Anterior cingulate cortex (tissue), 58 donors: Measurements from ENCODE around the gene CCDC172.

ENCODE experiments used
- DNase-seq, 58 donors: peaks; one replicate each; lab custom pipeline; 2025; lab: John Stamatoyannopoulos, UW

CCDC172 gene, protein sequence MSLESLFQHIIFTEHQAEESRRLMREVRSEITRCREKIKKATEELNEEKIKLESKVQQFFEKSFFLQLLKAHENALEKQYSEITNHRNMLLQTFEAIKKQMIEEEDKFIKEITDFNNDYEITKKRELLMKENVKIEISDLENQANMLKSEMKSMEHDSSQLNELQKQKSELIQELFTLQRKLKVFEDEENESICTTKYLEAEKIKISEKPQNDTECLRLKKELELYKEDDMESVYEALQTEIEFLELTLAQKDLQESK

DNA sequence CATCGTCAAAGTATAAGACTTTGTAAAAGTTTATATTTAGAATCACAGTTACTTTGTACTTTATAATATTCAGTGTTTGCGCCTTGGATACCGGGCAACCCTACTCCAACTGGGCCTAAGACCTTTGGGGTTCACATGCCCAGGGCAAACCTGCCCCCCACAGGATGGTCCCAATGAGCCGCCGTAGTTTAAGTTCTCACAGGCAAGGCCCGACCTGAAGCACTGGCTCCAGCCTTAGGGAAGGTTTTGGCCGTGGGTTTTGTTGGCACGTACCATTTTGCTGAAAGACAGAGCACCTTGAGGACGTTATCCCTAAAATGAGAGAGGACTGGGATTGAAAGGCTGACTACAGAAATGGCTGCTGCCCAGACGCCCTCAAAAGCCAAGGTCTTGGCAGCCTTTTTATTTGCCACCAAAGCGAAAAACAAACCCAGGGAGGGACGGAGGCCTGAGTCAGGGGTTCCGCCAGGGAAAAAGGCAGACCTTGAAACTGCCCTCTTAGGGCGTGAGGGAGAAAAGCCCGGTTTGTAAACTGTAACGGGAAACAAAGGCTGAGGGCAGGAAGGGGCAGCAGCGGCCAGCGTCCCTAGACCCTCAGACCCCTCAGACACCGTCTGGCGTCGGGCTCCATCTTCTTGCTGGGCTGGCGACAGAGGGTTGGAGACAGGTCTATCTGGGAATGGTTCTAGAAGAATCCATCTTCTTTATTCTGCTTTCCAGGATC, at the start of gene CCDC172:
TSS of gene CCDC172 (plus strand) at position 222 of the 724 bp plus-strand sequence. CDS start 564 bp downstream, outside the sequence.
- no peak for DNase-seq

DNA sequence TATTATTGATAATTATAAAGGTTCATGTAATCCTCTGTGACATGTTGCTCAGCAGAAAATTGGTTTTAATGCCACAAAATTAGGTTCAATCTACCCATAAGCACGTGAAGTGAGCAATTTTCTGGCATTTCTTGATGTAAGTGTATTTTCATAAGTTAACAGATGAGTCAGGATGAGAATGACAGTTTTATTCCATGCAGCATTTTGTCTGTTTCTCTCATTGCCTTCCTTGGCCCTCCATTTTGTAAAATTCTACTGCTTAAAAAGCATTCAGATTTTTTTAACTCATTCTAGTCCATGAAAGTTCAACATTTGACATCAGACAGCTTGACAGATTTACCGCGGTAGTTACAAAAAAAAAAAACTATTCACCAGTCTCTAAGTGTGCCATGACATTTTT, 47.3 kb upstream of the CCDC172 start:
- no peak for DNase-seq

DNA sequence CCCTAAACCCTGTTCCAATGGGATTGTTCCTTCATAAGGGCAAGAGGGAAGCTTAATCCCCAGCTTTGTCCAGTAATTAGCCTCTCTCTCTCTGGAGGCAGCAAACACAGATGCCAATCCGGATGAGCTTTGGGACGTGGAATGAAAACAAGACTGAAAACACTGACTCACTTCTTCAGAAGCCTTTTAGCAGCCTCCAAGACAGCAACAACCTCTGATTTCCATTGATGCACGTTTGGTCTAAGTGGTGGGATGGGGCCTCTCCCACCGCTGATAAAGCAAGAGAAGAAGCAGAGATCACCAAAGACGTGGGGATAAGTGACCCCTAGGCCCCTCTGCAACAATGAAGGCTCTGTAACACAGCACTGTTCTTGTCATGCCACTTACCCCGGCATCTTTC, 45.4 kb upstream of the CCDC172 start:
- DNase-seq: no peak

DNA sequence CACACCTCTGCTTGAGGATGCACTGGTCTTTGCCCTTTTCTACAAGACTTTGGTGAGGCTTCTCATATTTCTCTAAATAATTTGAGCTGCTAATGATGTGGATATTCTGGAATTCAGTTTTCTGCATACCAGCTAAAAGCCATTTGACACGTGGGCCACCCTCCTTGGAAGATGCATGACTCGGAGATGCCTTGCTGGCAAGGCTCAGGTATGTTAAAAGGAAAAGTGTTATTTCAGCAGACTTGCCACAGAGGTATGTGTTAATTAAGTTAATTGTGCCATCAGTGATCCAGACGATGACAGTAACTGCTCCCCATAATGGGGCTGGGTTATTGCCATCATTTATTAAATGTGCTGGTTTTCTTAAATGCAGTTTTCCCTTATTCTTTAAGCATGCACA, 42.5 kb upstream of the CCDC172 start:
- DNase-seq: no peak

DNA sequence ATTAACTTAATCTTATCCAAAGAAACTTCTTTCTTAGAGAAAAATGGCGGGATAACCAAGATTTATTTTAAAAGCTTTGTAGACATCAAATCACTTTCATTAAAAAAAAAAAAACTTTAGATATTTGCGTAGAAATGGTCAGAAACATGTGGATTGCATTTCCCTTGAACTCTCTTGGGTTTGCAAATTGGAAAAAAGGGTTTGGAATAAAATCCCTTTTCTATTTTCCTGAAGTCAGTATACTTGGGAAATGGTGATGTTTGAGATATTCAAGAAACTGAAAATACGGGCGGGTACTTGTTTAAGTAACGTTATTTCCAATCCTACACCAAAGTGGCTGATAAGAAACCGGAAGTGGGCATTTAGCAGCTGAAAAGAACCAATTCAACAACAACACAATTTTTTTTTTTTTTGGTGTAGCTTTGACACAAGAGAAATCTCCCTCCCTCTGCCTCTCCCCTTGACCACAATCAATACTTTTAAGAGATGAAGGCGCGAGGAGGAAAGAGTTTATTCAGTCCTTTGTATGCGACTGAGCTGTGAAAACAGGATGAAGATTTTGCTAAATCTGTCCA, 37.5 kb upstream of the CCDC172 start:
- DNase-seq: no peak

DNA sequence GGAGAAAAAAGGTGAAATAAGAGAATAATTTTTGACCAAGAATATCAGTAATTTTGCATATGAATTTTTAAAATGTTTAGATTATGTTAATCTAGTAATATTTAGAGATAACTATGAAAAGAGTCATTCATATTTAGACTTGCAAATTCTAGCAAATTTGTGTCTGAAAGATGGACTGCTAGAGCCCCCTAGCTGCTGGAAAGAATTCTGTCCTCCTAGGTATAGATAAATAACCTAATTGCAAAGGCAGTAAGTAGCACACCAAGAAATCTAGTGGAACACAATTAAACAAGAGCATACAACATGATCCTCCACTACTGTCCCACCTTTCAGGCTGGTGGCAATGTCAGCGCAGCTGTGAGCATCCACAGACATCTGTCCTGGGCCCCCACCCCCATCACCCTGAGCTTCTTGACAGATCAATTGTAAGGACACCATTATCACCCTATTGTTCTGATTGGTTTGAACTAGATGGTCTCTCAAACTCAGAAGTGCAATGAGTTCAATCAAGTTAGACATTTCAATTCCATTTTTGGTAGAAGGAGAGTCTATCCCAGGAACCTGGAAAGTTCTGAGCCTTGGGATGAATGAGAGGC, 36.2 kb upstream of the CCDC172 start:
- DNase-seq: peak in 13 of 58 donors; percentile 4 to 57 (median 18)

DNA sequence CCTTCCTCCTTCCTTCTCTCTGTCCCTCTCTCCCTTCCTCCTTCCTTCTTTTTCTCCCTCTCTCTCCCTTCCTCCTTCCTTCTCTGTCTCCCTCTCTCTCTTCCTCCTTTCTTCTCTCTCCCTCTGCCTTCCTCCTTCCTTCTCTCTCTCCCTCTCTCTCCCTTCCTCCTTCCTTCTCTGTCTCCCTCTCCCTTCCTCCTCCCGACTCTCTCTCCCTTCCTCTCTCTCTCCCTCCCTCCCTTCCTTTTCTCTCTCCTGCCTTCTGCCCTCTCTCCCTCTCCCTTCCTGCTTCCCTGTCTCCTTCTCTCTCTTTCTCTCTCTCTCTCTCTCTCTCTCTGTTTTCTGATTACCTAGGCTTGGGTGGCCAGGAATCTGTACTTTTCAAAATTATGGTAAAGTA, 34.6 kb upstream of the CCDC172 start:
- no peak for DNase-seq

DNA sequence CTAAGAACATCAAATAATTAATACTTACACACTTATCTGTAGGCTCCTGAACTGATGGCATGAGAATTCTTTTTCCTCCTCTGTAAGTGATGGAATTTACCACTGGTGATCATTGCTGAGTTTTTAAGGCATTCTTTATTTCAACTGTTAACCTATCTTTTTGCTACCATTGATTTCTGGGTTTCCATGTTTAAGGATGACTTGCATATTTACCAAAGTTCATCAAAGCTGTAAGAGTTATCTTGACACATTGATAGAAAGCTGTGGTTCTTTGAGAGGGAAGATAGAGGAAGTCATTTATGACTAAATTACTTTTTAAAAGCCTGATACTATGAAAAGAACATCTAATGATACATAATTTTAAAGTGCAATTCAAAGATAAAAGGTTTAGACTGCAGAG, 31.8 kb upstream of the CCDC172 start:
- no peak for DNase-seq

DNA sequence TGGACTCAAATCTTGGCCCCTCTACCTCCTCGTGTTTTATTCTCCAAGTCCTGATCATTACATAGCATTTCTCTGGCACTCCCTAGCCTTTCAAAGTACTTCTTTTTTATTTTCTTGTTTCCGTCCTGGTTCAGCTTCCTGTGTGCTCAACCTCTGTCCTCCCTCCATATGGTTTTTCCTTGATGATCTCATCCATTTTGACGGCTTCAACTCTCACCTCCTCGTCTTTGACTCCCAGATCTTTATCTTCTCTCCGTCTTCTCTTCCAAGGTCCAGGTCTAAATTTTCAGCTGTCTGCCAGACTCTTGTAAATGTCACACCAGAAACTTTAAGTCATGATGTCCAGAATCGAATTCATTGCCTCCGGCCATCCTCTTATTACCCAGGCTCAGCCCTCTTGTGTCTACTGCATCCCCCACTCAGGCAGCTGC, 27.9 kb upstream of the CCDC172 start:
- DNase-seq: no peak

DNA sequence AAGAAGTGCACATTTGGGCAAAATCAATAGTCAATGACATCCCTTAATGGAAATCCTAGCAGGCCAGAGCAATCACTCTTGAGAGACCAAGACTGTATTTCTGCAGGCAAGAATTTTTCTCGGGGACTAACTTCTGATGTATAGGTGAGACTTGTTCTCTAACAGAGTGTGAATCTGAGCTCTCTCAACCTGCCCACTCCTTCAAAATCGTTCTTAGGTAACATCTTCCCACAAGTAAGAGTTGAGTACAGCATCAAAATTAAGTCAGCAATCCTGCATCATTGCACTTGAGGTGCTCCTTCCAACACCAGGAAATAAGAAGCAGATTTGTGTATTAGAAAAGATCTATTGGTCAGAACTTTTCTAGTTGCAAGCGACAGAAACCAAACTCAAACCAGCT, 25.7 kb upstream of the CCDC172 start:
- DNase-seq: no peak

DNA sequence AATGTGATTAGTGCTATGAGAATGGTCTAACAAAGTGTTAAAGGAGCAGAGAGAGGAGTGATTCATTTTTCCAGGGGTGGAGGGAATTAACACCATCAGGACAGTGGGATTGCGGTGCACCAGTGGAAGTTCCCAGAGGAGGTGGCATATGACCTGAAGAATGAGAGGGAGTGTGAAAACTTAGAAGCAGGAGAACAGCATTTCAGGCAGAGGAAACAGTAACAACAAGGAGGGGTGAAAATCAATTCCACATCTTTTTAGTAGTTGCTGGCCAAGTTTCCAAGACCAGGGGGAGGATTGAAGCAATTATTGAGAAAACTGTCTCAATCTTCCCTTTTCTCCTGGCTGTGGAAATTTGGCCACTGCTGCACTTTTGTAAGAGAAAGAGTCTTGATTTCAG, 23.7 kb upstream of the CCDC172 start:
- no peak for DNase-seq

DNA sequence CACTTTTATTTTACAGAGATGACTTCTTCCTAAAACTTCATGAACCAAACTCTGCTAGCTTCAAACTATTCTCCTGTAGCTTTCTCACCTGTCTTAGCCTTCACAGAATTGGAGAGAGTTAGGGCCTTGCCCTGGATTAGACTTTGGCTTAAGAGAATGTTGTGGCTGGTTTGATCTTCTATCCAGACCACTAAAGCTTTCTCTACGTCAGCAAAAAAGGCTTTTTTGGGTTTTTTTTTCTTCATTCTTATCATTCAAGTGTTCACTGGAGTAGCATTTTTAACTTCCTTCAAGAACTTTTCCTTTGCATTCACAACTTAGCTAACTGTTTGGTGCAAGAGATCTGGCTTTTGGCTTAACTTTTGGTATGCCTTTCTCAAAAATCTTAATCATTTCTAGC, 19.3 kb upstream of the CCDC172 start:
- no peak for DNase-seq

DNA sequence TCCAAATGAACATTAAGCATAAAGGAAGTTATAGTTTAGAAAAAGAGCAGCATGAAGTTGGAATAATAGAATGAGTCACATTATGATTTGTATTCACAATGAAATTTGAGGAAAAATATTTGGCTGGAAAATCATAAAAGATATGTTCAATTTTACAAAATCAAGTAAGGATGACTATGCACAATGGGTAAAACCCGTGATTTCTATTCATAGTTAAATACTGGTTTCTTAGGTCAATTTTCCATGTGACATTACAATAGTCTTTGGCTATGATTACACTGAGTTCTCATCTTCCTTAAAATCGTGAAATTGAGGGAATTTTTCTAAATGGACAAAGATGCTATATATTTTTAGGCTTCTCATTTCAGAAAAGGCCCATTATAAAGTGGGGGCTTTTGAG, 17.4 kb upstream of the CCDC172 start:
- no peak for DNase-seq

DNA sequence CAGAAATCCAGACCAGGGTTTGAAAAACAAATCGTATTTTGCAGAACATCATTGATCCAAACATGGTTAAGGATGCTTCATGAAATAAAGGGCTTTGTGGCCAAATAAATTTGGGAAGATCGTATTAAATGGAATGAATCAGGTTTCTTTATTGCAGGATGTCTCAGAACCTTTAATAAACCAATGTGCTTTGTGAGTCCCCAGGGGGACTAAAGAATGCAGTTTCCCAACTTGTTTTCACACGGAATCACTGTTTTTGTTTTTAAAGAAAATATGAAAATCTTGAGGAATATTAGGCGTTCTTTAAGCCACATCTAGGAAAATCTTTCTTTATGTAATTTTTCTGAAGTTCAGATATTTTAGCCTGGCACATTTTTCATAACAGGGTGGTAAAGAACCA, 16.8 kb upstream of the CCDC172 start:
- DNase-seq: no peak

DNA sequence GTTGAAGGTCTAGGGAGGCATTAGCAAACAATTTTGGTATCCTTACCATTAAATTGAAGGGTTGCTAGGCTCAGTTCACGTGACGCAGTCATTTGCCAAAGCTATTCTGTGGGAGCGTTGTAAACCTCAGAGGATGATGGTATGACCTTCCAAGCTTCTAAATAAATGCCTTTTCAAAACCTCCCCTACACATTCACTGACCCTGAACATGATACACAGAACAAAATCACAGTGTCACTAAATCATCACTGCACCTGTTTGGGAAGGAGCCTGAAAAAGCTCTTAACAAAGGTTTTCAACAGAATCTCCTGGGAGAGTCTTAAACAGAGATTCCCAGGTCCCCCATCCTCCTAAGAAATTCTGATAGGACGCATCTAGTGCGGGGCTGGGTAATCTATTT, 13.2 kb upstream of the CCDC172 start:
- no peak for DNase-seq

DNA sequence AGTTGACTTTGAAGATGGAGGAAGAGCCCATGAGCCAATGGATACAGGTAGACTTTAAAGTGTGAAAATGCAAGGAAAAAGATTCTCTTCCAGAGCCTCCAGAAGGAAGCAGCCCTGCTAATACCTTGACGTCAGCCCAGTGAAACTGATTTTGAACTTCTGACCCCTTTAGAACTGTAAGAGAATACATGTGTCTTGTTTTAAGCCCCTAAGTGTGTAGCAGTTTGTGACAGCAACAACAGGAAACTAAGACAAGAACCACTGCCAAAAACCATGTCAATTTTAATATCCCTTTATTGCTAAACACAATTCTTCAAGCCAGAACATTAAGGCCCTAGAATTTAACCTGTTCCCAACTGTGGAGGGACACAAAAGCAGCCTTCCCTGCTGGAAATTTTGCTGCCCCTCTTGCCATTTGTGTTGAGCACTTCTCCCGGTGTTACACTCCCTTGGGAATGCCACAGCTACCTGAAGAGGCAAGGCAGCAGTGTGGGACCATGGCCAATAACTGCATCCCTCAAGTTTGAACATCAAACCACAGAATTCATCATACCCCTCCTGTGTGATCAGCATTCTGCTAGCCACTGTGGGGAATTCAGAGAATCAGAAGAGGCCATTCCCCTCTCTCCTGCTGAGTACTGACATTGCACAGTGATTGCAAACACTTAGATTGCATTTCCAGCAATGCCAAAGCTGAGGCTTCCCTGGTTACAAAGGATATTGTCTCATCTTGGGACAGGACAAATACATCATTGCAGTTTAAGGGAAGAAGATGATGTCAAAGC, 12.3 kb upstream of the CCDC172 start:
- DNase-seq: no peak

DNA sequence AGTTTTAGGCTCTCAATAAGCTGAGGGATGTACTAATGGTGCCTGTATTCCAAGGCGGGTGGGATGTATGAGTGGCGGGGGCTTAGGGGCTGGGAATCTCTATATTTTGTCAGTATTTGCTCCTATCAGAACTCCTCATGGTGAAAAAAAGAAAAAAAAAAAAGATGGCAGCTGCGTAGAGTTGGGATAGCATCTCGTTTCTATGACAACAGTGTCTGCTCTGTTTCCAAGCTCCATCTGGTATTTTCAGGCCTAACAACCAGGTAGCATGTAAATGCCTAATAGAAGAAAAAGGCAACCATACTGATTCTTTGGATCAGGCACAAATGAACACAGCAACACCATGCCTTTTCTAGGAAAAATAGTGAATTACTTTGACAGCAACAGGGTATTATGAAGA, 11.7 kb upstream of the CCDC172 start:
- no peak for DNase-seq

DNA sequence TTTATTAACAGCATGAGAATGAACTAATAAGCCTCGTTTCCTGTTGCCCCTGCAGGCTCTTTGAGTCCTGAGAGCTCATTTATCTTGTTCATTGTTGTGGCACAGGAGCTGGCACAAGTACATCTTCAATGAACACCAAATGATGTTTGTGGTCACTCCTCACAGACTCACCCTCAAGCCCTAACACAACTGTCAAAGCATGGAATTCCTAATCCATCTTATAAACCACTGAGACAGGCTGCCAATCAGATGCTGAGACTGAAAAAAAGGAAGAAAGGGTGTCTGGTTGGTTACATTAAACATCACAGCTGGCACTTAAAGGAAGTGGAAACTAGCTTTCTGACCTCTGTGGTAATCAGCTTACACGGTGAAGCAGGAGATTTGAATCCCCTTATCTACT, 7.7 kb upstream of the CCDC172 start:
- DNase-seq: no peak

DNA sequence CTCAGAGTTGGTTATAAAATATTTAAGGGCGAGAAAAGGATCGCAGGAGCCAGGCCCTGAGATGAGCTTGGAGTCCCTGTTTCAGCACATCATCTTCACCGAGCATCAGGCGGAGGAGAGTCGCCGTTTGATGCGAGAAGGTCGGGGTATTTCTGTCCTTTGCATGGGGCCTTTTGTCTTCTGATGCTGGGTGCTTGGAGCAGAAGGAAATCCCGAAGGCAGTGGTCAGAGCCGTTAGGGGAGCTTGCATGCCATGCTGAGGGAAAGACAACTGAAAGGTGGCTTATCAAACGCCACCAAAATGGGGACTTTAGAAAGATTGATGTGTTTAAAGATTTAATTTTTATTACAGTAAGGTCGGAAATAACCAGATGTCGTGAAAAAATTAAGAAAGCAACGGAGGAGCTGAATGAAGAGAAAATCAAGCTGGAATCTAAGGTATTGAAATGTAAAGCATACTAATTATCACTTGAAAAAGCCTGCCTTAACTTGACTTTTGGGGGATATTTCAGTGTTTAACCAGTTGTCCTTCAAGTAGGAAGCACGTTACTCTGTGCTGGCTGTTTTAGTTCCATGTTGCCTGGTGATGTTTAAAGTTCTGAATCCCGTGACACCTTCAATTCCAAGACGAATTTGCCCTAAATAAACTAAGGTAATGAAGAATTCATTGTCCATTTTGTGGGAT, 845 bp downstream of the CCDC172 start:
- no peak for DNase-seq

DNA sequence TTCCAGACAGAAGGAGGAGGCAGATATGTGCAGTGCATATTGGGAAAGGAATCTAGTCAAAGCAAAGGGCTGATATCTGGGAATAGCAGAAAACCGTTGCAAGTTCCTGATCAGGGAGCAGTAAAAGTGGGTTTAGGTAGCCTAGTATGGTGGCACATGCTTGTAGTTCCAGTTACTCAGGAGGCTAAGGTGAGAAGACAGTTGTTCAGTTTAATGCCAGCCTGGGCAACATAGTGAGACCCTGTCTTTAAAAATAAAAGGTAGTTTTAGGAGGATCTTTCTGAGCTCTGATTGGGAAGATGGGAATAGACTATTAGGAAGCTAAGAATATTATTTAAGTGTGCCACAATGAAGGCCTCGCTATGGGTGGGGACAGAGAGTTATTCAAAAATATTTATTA, 1.7 kb downstream of the CCDC172 start:
- no peak for DNase-seq
